HG02763 (cell line): ENCODE measurements around the gene ARAP1.

Source experiments
- ATAC-seq: cut with Tn5 transposase; IDR thresholded peaks from one replicate; pipeline ENCODE4 v1.9.1; 2021; ENCODE audit warnings: mild to moderate bottlenecking, moderate library complexity; ENCODE audit not compliant: unreplicated experiment

ARAP1 gene

DNA sequence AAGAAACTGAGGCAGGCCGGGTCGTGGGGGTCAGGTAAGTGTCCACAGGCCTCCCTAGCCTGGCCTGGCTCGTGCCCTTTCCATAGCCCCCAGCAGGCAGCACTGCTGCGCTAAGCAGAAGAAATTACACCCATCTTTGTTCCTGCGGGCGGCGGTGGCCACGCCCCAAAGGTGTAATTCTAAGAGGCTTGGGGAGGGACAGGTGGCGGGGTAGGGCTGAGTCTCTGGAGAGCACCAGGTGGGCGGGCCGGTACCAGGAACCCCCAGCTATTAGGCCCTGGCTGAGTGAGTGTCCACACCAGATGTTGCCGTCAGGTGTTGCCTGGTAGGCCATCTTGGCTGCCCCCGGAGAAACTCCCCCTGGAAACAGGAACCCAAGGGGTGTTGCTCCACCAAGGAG lies 12.3 kb upstream of the ARAP1 start:
- no peak for ATAC-seq

DNA sequence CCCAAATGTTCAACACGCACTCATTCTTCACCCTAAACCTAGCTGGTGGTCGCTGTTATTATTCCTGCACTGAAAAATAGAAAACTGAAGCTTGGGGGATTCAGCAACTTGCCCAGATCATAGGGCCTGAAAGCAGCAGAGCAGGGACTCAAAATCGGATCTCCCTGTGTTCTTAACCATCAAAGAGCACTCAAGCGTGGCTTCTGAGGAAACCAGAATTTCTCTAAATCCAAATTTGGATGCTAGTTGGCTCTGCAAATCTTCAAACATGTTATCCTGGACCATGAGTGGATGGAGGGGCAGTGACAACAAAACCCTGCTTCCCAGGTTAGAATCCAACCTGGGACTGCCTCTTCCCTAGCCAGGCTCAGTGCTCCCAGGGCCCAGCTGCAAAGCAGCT lies 11.6 kb upstream of the ARAP1 start:
- ATAC-seq: no peak

DNA sequence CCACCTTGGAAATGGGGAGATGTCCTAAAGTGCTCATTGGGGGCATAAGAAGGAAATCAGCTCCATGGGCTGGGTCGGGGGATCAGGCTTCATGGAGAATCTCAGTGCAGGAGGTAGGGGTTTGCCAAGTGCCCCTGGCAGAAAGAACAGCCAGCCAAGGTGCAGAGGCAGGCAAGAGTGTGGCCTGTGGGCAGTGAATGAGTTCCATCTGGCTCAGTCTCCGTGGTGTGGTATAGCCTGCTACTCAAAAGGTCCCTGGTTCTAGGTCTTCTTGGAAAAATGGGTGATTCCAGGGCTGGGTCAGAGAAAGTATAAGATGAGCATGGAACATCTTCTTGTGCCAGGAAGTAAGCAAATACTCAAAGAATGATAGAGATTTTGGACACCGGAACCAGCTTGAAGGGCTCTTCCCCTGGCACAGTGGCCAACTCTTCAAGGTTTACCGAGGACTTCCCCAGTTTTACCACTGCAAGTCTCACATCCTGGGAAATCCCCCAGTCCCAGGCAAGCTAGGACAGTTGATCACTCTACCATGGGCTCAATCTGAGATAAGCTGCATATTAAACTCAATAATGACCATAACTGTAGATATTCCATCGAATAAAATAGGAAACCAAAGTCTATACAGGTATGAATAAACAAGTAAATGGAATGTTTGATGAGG lies 10.6 kb upstream of the ARAP1 start:
- ATAC-seq: no peak

DNA sequence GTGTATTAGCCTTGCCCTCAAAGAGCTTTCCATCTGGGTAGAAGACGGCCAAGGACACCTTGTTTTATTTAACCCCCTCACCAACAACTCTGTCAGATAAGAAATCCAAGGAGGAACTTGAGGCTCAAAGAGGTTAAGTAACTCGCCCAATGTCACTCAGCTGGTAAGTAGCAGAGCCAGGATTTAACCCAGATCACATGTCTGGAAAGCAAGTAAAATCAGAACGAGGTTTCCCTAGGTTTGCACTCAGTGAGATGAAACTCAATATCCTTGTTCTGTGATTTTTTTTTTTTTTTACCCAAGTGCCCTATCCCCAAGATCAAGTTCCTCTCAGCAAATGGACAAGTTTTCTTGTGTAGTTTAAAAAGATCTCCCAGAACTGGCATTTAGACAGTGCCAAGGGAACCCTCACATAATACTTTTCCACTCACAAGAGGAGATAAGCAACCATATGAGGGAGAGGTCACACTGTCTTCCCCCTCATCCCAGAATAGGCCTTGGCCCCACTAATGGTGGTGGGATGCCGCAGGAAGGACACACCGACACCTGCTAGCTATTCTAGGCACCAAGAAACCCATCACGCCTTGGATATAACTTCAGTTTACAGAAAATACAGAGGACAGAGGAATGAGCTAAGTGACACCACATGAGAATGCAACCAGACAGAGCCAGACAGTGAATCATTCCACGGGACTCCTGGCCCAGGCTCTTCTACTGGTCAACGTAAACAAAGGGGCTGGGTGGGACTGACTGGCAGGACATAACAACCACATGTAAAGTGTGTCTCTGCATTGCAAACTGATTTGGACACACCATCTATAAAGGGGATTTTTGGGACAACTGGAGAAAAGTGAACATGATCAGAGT lies 8.6 kb upstream of the ARAP1 start:
- ATAC-seq: no peak

DNA sequence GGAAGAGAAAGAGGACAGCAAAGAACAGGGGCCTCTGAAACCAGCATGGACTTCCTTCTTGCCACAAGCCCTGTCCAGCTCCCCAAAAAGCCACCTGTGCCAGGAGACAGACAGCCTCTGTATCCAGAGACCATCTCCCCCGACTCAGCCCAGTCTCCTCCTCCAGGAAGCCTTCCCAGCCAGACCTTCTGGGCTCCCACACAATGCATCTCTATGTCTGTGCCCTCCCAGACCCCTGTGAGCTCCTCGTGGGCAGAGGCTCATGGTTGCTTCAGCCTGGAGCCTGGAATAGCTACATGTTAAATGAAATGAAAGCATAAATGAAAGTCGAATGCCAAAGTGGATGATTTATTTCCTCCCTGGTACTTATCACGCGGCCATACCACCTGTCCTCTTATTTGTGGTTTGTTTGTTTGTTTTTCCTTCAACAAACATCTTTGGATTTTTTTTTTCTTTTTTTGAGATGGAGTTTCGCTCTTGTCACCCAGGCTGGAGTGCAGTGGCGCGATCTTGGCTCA lies 7.3 kb upstream of the ARAP1 start:
- ATAC-seq: no peak

DNA sequence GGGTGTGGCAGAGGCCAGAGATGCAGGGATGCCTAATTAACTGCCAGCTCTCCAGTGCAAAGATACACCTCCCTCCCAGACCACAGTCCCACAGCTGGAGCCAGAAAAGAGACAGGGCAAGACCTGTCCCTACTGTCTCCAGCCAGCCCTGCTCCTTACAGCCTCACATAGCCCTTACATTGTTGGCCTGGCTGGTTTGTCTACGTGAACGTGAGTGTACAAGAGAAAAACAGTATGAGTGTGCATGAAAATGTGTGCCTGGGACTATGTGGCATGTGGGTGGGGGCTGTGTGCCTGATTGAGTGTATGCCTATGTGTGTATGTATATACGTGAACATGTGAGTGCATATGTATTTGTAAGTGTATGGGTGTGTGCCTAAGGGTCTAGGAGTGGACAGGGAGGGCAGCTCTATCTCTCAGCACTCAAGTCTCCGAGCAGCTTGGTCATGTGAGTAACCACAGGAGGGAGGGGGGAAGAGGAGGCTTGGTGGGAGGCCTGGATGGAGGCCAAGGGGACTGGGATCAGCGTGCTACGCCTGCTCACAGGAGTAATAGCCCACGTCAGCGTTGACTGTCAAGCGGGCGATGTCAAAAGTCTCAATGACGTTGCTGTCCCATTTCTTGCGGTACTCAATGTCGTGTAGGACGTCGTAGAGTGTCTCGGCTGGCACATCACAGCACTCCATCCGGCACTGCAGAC lies 6.6 kb upstream of the ARAP1 start:
- no peak for ATAC-seq

DNA sequence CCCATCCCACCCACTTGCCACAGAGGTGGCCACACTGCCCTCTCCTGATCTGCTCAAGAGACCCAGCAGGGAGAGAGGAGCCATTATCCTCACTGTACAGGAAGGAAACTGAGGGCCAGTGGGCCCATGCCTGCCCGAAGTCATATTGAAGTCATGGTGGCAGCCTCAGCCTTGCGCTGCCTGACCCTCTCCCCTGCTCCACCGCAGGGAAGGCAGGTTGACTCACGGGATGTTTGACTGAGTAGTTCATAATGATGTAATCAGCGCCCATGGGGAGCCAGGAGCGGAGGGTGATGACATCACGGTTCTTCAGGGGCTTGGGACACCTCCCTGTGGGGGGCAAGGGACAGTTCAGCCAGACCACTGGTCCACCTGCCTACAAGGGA lies 6.1 kb upstream of the ARAP1 start:
- ATAC-seq: no peak

DNA sequence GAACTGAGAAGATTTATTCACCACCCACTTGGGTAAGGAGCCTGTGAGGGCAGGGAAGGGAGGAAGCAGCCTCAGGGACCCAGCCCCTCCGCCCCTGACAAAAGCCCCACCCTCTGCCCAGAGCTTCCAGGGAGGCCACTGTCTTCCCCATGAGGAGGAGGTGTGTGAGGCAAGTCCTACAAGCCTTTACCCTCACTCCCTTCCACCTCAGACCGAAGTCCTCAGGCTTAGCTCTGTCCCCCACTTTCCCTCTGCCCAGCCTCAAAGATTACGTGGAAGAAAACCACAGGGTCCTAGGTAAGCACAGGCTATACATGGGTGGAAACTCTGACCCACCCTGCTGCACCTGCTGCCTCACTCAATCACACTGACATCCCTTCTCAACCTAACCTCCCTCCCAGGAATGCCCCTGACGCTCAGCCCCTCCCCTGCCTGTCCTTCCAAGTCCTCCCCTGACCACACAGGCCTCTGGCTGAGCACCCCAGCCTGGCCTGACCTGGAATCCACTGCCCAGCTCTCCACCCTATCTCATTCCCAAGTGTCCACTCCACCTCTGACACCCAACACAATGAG lies 3.6 kb upstream of the ARAP1 start:
- no peak for ATAC-seq

DNA sequence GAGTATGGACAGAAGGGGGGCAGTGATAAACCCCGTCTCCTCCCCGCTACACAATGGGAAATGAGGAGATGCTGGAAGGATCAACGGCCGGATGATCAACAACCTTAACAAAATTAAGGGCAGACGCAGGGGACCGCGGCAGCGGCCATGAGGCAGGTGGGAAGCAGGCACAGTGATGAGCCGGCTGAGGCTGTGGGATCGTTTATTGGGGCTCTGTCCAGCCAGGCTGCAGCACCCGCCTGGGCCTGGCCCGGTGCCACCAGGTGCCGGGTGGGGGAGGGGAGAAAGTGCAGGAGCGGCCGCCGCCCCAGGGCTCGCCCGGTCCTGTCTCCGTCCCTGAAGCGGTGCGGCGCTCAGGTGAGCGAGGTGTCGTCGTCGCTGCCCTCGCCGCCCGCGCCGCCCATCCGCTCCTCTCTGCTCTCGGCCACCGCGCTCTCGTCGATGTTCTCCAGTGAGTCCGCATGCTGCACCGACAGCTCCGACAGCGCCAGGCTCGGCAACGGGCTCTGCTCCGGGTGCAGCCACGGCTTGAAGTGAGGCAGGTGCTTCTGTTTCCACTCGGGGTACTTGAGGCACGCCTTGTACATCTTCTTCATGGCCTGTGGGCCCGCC lies 2.4 kb upstream of the ARAP1 start:
- no peak for ATAC-seq

DNA sequence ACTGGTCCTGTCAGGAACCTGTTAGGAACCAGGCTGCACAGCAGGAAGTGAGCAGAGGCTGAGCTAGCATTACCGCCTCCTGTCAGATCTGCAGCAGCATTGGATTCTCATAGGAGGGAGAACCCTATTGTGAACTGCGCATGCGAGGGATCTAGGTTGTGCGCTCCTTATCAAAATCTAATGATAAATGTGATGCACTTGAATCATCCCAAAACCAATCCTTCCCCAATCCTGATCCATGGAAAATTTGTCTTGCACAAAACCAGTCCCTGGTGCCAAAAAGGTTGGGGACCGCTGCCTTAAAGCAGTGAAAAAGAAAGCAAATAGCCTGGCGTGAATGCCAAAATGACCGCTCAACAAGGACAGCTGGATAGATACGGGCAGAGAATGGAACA lies 1.9 kb upstream of the ARAP1 start:
- ATAC-seq: no peak

DNA sequence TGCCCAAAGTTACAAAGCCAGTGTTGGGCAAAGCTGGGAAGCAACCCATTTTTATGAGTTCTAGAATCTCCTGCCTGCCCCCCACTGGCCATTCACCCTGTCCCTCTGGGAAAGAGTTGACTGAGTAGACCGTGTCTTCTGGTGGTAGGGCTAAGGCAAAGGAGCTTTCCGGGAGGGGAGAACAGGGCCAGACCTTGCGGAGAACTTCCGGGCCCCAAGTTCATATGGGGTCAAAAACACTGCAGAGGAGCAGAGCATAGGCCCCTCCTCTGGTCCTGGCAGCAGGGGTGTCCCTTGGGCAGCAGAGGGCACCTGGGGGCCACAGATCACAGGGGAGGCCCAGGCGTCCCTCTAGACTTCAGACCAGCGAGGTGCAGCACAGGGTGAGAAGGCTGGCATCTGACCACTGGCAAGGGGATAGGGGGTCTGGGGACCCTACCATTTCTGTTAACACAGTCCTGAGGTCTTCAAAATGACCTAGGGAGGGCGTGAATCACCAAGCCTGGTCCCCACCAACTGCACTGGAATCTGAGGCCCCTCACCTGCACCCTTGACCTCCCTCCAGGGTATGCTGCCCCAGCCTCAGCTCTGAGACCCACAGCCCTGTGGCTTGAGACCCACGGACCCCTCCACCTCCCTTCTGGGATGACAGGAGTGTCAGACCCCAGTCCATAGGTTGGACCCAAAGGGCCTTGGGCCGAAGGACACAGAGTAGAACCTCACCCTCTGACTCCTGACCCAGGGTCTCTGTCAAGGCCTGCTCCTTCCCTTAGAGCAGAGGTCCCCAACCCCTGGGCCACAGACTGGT lies 1.3 kb upstream of the ARAP1 start:
- no peak for ATAC-seq

DNA sequence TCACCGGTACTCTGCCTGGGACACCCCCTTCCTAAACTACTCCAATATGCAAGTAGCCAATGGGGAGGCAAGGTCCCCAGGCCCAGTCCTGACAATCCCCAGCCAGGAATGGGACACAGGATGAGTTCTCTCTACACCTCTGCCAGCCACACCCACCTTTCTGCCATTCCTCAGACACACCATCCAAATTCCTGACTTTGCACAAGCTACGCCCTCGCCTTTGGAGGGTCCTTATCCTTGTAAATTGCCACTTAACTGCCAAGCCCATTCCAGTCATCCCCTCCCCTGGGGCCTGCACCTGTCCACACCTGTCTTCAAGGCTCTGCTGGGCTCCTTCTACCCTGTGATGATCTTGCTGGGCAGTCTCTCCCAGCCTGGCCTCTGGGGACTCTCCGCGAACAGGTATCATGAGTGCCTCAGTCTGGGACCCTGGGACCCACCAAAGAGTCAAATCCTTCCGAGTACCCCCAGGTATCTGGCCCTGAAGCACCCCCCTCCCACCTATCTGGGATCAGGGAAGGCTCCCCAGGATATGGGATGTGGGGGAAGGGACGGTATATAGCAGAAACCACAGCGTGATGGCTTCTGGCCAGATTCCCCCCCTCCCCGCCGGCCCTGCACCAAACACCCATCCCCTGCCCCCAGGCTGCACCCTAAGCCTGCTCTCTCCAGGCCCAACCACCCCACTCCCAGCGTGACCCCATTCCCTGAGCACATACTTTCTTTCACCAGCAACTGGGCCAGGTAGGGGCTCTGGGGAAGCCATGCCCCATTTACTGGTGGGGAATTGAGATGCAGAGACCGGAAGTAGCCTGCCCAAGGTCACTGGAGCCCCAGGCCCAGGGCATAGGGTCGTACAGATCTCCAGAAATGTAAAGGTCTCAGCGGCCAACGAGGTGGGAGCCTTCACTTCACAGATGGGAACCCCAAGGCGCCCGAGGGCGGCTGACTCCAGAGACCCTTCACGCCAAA lies 806 bp downstream of the ARAP1 start:
- ATAC-seq: peak; percentile 12

DNA sequence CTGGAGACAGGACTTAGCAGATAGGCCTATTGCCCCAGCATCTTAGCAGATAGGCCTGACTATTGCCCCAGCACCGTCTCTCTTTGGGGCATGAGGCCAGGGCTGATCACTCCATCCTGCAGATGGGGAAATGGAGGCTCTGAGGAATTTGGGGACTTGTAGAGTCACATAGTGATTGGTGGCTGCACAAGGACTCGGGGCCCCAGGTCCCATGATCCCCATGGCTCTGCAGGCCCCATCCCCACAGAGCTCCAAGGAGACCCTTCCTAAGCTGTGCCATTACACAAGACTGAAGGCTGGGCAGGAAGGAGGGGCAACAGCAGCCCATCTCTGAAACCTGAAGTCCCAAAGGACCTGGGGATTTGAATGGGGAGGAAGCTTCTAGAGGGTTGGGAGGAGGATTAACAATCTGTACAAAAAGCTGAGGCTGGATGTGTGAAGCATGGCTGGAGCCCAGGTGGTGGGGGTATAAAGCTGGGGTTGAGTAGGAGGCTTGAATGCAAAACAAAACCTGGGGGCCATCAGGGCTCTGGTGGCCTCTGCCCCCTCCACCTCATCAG lies 1.6 kb downstream of the ARAP1 start:
- no peak for ATAC-seq

DNA sequence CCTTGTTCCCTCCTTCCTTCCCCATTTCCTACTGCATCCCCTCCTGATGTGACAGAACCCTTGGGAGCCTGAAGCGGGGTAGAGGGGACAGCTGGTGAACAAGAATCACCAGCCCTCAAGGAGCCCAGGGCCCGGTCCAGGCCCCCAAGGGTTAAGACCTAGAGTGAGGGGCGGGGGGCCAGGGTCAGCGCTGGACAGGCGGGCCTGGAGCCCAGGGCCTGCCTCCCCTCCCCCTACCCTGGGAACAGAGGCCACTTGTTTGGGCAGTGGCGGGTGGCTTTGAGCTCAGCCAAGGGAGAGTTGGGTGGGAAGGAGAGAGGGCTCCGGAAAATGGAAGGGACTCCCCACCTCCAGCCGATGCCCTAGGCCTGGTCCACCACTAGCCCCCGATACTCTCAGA lies 2.1 kb downstream of the ARAP1 start:
- no peak for ATAC-seq

DNA sequence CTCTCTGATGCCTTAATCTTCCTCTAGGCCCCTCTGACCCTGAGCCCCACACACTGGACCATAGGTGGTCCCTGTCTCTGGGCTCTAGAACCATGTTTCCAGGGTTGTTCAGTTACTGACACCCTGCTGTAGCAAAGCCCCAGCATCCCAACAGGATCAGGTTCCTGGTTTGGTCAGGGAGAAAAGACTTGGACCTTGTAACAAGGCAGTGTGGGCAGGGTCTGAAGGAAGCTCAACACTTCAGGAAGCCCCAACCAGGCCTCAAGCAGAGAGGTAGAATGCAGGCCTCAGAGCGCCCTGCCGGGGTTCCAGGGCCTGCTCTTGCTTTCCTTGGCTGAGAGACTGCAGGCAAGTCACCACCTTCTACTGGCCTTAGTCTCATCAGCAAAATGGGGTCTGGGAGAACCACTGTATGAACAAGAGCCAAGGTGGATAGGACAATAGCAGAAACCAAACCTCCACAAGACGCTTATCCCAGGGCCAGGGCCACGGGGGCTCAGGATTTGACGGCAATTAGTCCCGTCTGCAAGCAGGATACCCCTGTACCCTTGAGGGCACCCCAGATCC lies 4.8 kb downstream of the ARAP1 start:
- no peak for ATAC-seq

DNA sequence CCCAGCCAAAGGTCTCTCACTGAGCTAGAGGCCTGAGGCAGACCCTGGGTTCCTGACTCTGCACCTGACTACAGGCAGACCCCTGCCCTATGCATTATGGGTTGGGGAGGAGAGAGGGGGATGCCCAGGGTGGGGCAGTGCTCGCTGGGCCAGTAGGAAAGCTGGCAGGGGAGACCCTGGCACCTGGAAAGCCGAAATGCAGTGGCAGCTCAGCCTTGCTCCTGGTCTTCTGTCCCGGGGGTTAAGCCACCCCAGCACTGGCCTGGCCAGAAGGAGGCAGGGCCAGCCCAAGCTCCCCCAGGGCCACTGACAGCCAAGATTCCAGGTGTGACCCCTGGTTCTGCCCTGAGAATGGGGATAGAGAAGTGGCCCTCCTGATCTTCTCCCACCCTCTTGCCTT lies 5.4 kb downstream of the ARAP1 start:
- ATAC-seq: no peak

DNA sequence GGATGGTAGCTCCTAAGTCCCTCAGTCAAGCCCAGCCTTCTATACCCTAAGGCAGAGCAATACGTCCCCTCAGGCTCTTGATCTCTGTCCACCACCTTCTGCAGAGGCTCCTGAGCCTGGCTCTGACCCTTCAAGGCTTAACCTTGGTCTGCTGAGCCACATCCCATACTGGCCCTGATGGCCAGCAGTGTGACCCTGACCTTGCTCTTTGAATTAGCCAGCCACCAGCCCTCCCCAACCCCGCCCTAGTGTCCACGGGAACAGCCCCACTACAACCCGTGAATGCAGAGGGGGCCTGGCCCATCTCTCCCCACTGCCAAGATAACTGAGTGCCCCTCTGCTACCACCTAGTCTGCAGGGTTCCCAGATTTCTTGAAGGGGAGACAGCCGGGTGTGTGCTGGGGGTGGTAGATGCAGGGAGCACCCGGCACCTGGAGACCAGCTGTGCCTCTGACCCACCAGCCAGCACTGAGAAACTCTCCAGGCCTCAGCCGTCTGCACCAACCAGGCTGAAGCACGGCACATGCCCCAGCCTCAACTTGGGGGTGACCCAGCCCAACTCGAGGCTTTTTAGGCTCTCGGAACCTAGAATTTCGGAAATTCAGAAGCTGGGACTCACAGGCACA lies 6.2 kb downstream of the ARAP1 start:
- no peak for ATAC-seq

DNA sequence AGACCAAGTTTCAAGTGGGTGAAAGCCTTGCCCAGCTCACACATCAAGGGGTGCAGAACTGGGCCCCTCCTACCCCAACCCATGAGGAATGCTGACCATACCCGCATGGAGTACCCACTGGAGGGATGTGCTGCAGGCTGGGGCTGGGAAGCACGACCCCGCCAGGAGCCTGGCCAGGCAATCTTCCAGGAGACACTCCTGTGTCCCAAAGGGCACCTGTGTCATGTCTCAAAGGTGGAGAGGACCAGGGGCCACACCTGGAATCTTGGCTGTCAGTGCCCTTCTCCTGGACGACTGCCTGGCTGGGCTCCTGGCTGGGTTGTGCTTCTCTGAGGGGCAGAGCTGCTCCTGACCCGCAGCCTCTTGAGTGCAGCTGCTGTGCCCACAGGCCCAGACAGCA lies 6.7 kb downstream of the ARAP1 start:
- ATAC-seq: no peak
